Measurements from ENCODE around the gene NUAK1.

NUAK1 gene

DNA sequence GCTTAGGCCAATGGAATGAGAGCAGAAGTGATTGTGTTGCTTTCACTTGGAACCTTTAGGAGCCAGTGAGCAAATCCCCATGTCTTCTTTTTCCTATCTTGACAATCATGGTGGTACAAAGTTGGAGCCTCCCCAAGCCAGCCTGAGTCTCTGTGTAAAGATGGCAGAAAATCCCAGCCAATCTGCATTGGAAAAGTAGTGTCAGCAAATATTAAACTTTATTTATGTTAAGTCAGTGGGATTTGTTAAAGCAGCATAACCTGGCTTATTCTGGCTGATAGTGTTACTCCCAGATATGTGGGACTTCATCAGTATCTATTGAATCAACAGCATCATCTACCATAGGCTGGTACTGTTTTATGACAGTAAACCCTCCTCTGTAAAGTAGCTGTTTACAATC is 2.2 kb upstream of the NUAK1 start:
- peaks cover 65% of the 10 kb centered on the region for H3K27me3 Mint-ChIP-seq (ENCODE audit: low read depth)
- no peak for DNase-seq (ENCODE audit: low spot score)
- H3K4me3 Mint-ChIP-seq: no peak overlapping the region
- H3K36me3 Mint-ChIP-seq (ENCODE audit: low read depth): no peaks in the 10 kb centered on the region
- no peaks in the 10 kb centered on the region for H3K9me3 Mint-ChIP-seq
- H3K4me1 Mint-ChIP-seq (ENCODE audit: low read depth): peaks cover 8% of the 10 kb centered on the region
- no peak overlapping the region for H3K27ac Mint-ChIP-seq

DNA sequence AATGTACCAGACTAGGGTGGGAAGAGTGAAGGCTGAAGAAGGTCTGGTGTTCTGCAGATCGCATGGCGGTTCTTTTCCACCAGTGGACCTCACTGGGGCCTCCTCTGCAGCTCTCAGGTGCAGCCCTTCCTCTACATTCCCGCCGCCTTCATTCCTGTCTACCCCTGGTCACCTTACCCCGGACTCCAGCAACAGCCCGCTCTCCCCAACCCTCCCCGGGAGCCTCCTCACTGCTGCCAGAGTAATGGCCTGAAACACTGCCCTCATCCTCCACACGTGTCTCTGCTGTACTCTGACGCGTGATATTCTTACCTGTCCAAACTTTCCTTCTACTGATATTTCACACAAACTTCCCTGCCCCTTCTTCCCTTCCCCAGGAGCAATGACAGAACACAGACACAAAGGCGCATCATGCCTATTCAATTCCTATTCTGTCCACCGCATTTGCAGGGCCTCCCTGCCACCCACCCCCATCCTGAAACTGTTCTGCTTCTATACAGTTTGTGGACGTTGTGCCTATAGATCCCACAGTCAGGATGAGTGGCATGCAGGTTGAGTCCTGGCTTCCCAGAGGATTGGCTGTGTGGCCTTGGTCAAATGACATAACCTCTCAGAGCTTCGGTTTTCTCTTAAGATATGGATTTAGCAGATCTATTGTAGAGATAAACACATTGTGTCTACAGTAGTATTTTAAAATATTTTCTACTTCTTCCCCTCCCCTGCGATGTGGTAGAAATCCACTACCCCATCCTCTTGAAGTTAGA is 1.7 kb upstream of the NUAK1 start:
- Mint-ChIP-seq H3K27me3 (ENCODE audit: low read depth) (peaks cover 68% of the 10 kb centered on the region), H3K27ac (no peak overlapping the region), H3K4me3 (peak overlapping the region; percentile 18), H3K4me1 (ENCODE audit: low read depth) (peaks cover 8% of the 10 kb centered on the region), H3K36me3 (ENCODE audit: low read depth) (no peaks in the 10 kb centered on the region), H3K9me3 (no peaks in the 10 kb centered on the region)
- DNase-seq (ENCODE audit: low spot score): no peak

- peaks cover 72% of the 10 kb centered on the region for H3K27me3 Mint-ChIP-seq (ENCODE audit: low read depth)
- H3K36me3 Mint-ChIP-seq (ENCODE audit: low read depth): no peaks in the 10 kb centered on the region
- H3K4me3 Mint-ChIP-seq: no peak overlapping the region
- DNase-seq (ENCODE audit: low spot score): peak; percentile 11
- no peaks in the 10 kb centered on the region for H3K9me3 Mint-ChIP-seq
- peaks cover 8% of the 10 kb centered on the region for H3K4me1 Mint-ChIP-seq (ENCODE audit: low read depth)
- H3K27ac Mint-ChIP-seq: no peak overlapping the region
Measured at GRCh38 chr12:106139422-106140171, 843 bp upstream of the NUAK1 start.

- no peak overlapping the region for H3K27ac Mint-ChIP-seq
- H3K9me3 Mint-ChIP-seq: no peaks in the 10 kb centered on the region
- peaks cover 72% of the 10 kb centered on the region for H3K27me3 Mint-ChIP-seq (ENCODE audit: low read depth)
- H3K4me1 Mint-ChIP-seq (ENCODE audit: low read depth): peaks cover 8% of the 10 kb centered on the region
- peak overlapping the region; percentile 63 for H3K4me3 Mint-ChIP-seq
- no peaks in the 10 kb centered on the region for H3K36me3 Mint-ChIP-seq (ENCODE audit: low read depth)
- DNase-seq (ENCODE audit: low spot score): no peak
Measured at GRCh38 chr12:106138357-106138632, 459 bp downstream of the NUAK1 start.

GRCh38 chr12:106137530-106138356 is 1.0 kb downstream of the NUAK1 start:
- DNase-seq (ENCODE audit: low spot score): no peak
- H3K4me1 Mint-ChIP-seq (ENCODE audit: low read depth): peaks cover 8% of the 10 kb centered on the region

GRCh38 chr12:106136263-106136662 is 2.5 kb downstream of the NUAK1 start:
- Mint-ChIP-seq H3K27ac (no peak overlapping the region), H3K9me3 (no peaks in the 10 kb centered on the region), H3K4me3 (no peak overlapping the region), H3K27me3 (ENCODE audit: low read depth) (peaks cover 64% of the 10 kb centered on the region), H3K4me1 (ENCODE audit: low read depth) (peaks cover 8% of the 10 kb centered on the region), H3K36me3 (ENCODE audit: low read depth) (no peaks in the 10 kb centered on the region)
- peak; percentile 53 for DNase-seq (ENCODE audit: low spot score)

More at GRCh38 chr12:106137530-106138356, 1.0 kb downstream of the NUAK1 start:
- Mint-ChIP-seq H3K27ac (no peak overlapping the region), H3K36me3 (ENCODE audit: low read depth) (no peaks in the 10 kb centered on the region), H3K27me3 (ENCODE audit: low read depth) (peaks cover 72% of the 10 kb centered on the region), H3K4me3 (peak overlapping the region; percentile 63), H3K9me3 (no peaks in the 10 kb centered on the region)

DNA sequence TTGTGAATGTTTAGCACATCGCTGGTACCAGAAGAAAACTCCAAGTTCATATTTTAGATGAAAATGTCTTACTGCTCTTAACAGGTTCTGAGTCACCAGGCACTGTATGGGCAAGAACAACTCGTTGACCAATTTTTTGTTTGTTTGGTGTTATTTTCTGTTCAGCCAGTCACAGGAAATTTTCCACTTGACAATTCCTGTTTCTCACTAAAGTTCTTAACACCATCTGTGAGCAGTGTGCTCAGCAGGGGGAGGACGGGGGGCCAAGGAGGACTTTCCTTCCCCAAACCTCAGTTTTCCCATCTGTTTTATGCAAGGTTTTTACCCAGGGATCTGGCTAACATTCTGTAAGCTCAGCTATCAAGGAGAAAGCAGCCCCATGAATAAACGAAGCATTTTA is 3.0 kb downstream of the NUAK1 start:
- DNase-seq (ENCODE audit: low spot score): no peak
- Mint-ChIP-seq H3K27me3 (ENCODE audit: low read depth) (peaks cover 59% of the 10 kb centered on the region), H3K4me3 (no peak overlapping the region), H3K27ac (no peak overlapping the region), H3K9me3 (no peaks in the 10 kb centered on the region), H3K4me1 (ENCODE audit: low read depth) (peaks cover 7% of the 10 kb centered on the region), H3K36me3 (ENCODE audit: low read depth) (no peaks in the 10 kb centered on the region)

GRCh38 chr12:106135075-106135474 is 3.7 kb downstream of the NUAK1 start:
- no peak overlapping the region for H3K27ac Mint-ChIP-seq
- no peaks in the 10 kb centered on the region for H3K9me3 Mint-ChIP-seq
- no peak overlapping the region for H3K4me3 Mint-ChIP-seq
- peaks cover 56% of the 10 kb centered on the region for H3K27me3 Mint-ChIP-seq (ENCODE audit: low read depth)
- DNase-seq (ENCODE audit: low spot score): no peak
- H3K36me3 Mint-ChIP-seq (ENCODE audit: low read depth): no peaks in the 10 kb centered on the region
- peaks cover 6% of the 10 kb centered on the region for H3K4me1 Mint-ChIP-seq (ENCODE audit: low read depth)

DNA sequence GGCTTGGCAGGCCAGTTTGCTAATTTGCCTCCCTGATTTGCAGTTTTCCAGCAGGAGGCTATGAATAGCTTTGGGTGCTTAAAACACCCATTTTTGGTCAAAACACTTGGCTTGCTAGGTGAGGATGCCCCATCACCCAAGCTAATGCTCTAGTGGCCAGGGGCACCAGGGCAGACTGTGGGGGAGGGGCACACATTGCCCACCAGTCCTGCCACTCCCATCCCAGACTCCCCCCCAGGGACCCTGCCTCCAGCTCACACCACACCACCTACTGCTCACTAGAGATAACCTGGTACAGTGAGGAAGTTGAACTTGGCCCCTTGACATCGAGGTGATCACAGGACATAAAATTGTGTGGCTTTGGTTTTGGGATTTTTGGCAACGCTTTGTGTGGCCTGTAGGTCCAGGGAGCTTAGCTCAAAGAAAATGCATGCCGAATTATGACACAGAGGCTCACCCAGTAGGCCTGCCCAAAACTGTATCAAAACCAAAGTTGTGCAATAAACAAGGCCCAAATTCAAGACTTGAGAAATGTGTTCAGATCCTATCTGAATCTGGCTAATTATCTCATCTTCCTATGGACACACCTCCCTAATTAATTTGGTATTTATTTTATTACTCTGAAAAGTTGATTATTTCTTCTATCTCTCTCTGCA is 4.3 kb downstream of the NUAK1 start:
- H3K27me3 Mint-ChIP-seq (ENCODE audit: low read depth): peaks cover 55% of the 10 kb centered on the region
- no peaks in the 10 kb centered on the region for H3K36me3 Mint-ChIP-seq (ENCODE audit: low read depth)
- no peaks in the 10 kb centered on the region for H3K9me3 Mint-ChIP-seq
- DNase-seq (ENCODE audit: low spot score): no peak
- H3K4me3 Mint-ChIP-seq: no peak overlapping the region
- H3K4me1 Mint-ChIP-seq (ENCODE audit: low read depth): peaks cover 6% of the 10 kb centered on the region
- H3K27ac Mint-ChIP-seq: no peak overlapping the region

DNA sequence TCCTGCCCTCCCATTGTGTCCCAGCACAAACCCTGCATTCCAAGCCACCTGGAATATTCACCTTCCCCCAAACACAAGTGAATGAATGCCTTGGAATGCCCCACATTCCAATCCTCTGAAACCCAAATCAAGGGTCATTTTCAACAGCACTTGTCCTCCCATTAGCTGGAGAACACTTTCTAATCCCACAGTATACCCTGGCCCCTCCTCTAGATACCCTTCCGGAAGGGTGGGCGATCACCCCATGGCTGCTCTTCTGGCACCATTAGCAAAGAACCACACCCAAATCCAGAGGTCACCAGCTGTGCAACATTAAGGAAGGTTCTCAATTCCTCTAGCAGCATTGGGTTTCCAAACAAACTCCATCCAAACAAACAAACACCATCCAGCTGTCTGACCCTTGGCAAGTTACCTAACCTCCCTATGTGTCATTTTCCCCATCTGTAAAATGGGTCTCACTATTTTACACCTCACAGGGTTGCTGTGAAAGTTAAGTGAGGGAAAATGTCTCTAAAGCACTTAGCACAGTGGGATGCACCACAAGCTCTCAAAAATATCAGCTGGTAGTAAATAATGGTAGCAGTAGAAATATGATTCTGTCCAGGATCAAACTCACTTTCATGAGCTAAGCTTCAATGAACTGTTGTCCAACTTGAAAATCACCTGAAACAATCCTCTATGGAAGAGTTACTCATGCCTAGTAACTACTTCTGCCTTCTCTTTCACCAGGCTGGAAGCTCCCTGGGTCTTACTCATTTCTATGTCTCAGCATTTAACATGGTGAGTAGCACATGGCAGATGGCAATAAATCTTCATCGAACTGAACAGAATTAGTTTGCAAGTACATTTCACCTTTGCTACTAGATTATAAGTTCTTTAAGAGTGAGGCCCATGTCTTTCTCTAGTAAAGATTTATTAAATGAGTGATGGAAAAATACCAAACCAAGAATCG is 5.3 kb downstream of the NUAK1 start:
- H3K36me3 Mint-ChIP-seq (ENCODE audit: low read depth): no peaks in the 10 kb centered on the region
- H3K4me1 Mint-ChIP-seq (ENCODE audit: low read depth): peaks cover 6% of the 10 kb centered on the region
- DNase-seq (ENCODE audit: low spot score): no peak
- peaks cover 56% of the 10 kb centered on the region for H3K27me3 Mint-ChIP-seq (ENCODE audit: low read depth)
- no peak overlapping the region for H3K4me3 Mint-ChIP-seq
- H3K27ac Mint-ChIP-seq: no peak overlapping the region
- no peaks in the 10 kb centered on the region for H3K9me3 Mint-ChIP-seq

- Mint-ChIP-seq H3K9me3 (no peaks in the 10 kb centered on the region), H3K36me3 (ENCODE audit: low read depth) (no peaks in the 10 kb centered on the region), H3K27ac (no peak overlapping the region), H3K4me3 (no peak overlapping the region), H3K4me1 (ENCODE audit: low read depth) (peaks cover 4% of the 10 kb centered on the region), H3K27me3 (ENCODE audit: low read depth) (peaks cover 51% of the 10 kb centered on the region)
- DNase-seq (ENCODE audit: low spot score): no peak
Measured at GRCh38 chr12:106132175-106133135, 6.3 kb downstream of the NUAK1 start.

- H3K4me3 Mint-ChIP-seq: no peak overlapping the region
- H3K36me3 Mint-ChIP-seq (ENCODE audit: low read depth): no peaks in the 10 kb centered on the region
- DNase-seq (ENCODE audit: low spot score): no peak
- H3K4me1 Mint-ChIP-seq (ENCODE audit: low read depth): peaks cover 4% of the 10 kb centered on the region
- H3K27me3 Mint-ChIP-seq (ENCODE audit: low read depth): peaks cover 45% of the 10 kb centered on the region
- H3K27ac Mint-ChIP-seq: no peak overlapping the region
- no peaks in the 10 kb centered on the region for H3K9me3 Mint-ChIP-seq
Measured at GRCh38 chr12:106131676-106132075, 7.1 kb downstream of the NUAK1 start.

Measured in T-helper 2 cell treated with Interferon-gamma antibody and Interleukin-4, amounts not matched to agents 5 μg/mL and 100 μg/mL, for 36 hours (primary cell).